K562 (cell line): ENCODE measurements around the gene TMEM245. TPM values are rescaled to one million over a fixed set of nuclear protein-coding genes. Genes with fewer than 3 reads are reported as not detected.

Experiments used
- ATAC-seq: fragments of 200-7000 bp; cut with Tn5 transposase; 3 replicates; pipeline ENCODE4 v1.9.1; 2020; ENCODE audit warnings: moderate library complexity
- BruUV-seq: library from RNA; stranded (reverse); fragments of 400-500 nt; replicated peaks from 2 replicates; lab custom pipeline; 2021; lab: Mats Ljungman, UMichigan
- CTCF ChIA-PET: fragments of 300-600 bp; formaldehyde crosslinking; extraction: SDS; loops from one replicate; lab custom pipeline; 2021; ENCODE audit warnings: low intra/inter-chr PET ratio; lab: Yijun Ruan, JAX
- POLR2A ChIA-PET: fragments of 300-600, 350-650 bp; sonication (Branson Sonifier 250); formaldehyde crosslinking; extraction: SDS; loops from one replicate; lab custom pipeline; 2021; ENCODE audit warnings: antibody characterized with exemption, inconsistent platforms; lab: Yijun Ruan, JAX
- DNase-seq, 4 experiments: peaks; one replicate each; pipeline versions ENCODE4 v3.0.0 to v3.0.0-alpha.2; 2011 to 2018; ENCODE audit warnings: low spot score in 3 of 4, mixed read lengths in 3 of 4; ENCODE audit errors: extremely low read depth in 1 of 4
- FAIRE-seq: peaks from 2 replicates; lab custom pipeline; 2011; peaks lifted over from hg19 to GRCh38; lab: Jason Lieb, UNC
- H2AFZ ChIP-seq: 2 replicates; pipeline ENCODE4 v1.6.0; 2011; ENCODE audit warnings: low read depth, low read length, control low read depth, inconsistent platforms
- H3K27ac ChIP-seq: fragments of 200-600 bp; 3 replicates; pipeline ENCODE4 v1.8.0; 2011; ENCODE audit warnings: low read depth, mild to moderate bottlenecking, control low read depth, inconsistent platforms, low read length, moderate library complexity, mixed read lengths; ENCODE audit errors: extremely low read depth
- H3K27me3 ChIP-seq, 2 experiments: fragments of 300-600 bp in 1 of 2; 2 replicates in 1 of 2; 3 replicates in 1 of 2; pipeline versions ENCODE4 v1.6.0 to v1.8.0; 2011; ENCODE audit warnings: inconsistent platforms in 2 of 2, low read length in 2 of 2, mild to moderate bottlenecking in 1 of 2, mixed read lengths in 1 of 2, moderate library complexity in 1 of 2; ENCODE audit not compliant: control insufficient read depth in 2 of 2, insufficient read depth in 2 of 2
- H3K36me3 ChIP-seq: fragments of 300-600 bp; 3 replicates; pipeline ENCODE4 v1.8.0; 2011; ENCODE audit warnings: mild to moderate bottlenecking, low read length, inconsistent platforms; ENCODE audit not compliant: control insufficient read depth, insufficient read depth
- H3K4me1 ChIP-seq, 2 experiments: fragments of 200-600 bp in 1 of 2; replicated peaks in 1 of 2; 2 replicates in 1 of 2; 3 replicates in 1 of 2; pipeline versions ENCODE4 v1.5.1 to v1.8.0; 2011; ENCODE audit warnings: inconsistent platforms in 2 of 2, low read length in 2 of 2, mild to moderate bottlenecking in 1 of 2, mixed read lengths in 1 of 2, moderate library complexity in 1 of 2; ENCODE audit not compliant: control insufficient read depth in 2 of 2, insufficient read depth in 2 of 2
- H3K4me2 ChIP-seq: 2 replicates; pipeline ENCODE4 v1.6.1; 2011; ENCODE audit warnings: low read length, control low read depth, inconsistent platforms, mixed read lengths; ENCODE audit not compliant: insufficient read depth
- H3K4me3 ChIP-seq: fragments of 200-600 bp; sonication (generic), shearing (Covaris generic); 2 replicates; pipeline ENCODE4 v1.5.1; 2016; ENCODE audit warnings: control low read depth, inconsistent platforms
- H3K79me2 ChIP-seq: fragments of 200-600 bp; 3 replicates; pipeline ENCODE4 v1.8.0; 2011; ENCODE audit warnings: low read length, inconsistent platforms; ENCODE audit not compliant: control insufficient read depth, insufficient read depth
- H3K9ac ChIP-seq, 2 experiments: 2 replicates each; pipeline versions ENCODE4 v1.6.0 to v1.6.1; 2011; ENCODE audit warnings: low read depth in 2 of 2, low read length in 2 of 2, control low read depth in 1 of 2, inconsistent platforms in 1 of 2, mild to moderate bottlenecking in 1 of 2, mixed read lengths in 1 of 2; ENCODE audit not compliant: insufficient read depth in 1 of 2
- H3K9me1 ChIP-seq: one replicate; pipeline ENCODE4 v1.6.0; 2011; ENCODE audit warnings: inconsistent platforms, mild to moderate bottlenecking, low read length, moderate library complexity; ENCODE audit not compliant: control insufficient read depth, insufficient read depth
- H3K9me3 ChIP-seq: replicated peaks from 2 replicates; pipeline ENCODE4 v1.5.1; 2011; ENCODE audit warnings: low read depth, low read length, inconsistent platforms; ENCODE audit not compliant: control insufficient read depth, insufficient read depth
- H4K20me1 ChIP-seq: replicated peaks from 2 replicates; pipeline ENCODE4 v1.6.1; 2011; ENCODE audit warnings: low read length, inconsistent platforms, mixed read lengths; ENCODE audit not compliant: control insufficient read depth, insufficient read depth
- ESRRB ChIP-seq: fragments of 250-450 bp; sonication (Bioruptor Pico); IDR thresholded peaks from 2 replicates; pipeline ENCODE4 v1.5.0; 2020; ENCODE audit warnings: mild to moderate bottlenecking, moderate library complexity, borderline replicate concordance
- KDM1A ChIP-seq, 2 experiments: fragments of 450-650 bp; IDR thresholded peaks; 2 replicates each; pipeline ENCODE4 v1.6.1; 2016; ENCODE audit warnings: mild to moderate bottlenecking in 2 of 2
- RBFOX2 ChIP-seq: fragments of 200-400 bp; formaldehyde crosslinking; IDR thresholded peaks from 2 replicates; pipeline ENCODE4 v1.6.1; 2017; ENCODE audit warnings: low read depth, mild to moderate bottlenecking, low read length, moderate library complexity
- ZNF384 ChIP-seq: IDR thresholded peaks from 2 replicates; pipeline ENCODE4 v1.6.1; 2012; ENCODE audit warnings: low read depth, low read length, improper control_type of control experiment
- in situ Hi-C: fragments of 300-500 bp; cut with MboI; formaldehyde crosslinking; loops from 4 replicates; pipeline ENCODE4 v1.15.0; 2018; ENCODE audit warnings: inconsistent platforms, mixed read lengths
- intact Hi-C: fragments of 100-400 bp; cut with micrococcal nuclease; formaldehyde crosslinking; loops from 2 replicates; pipeline ENCODE4 v1.14.2; 2022
- polyA plus RNA-seq, 8 experiments: library from polyadenylated mRNA; depleted of rRNA in 4 of 8; stranded (reverse) in 5 of 8; unstranded in 3 of 8; fragments of >200 nt; fragmentation: Nextera tagmentation in 2 of 8; fragmentation: Illumina TruSeq in 1 of 8; extraction: Ambion mirVana in 2 of 8; extraction: Trizol in 1 of 8; gene quantifications; 2 replicates each; pipeline versions ENCODE4 v1.2.1 to v1.2.3, GENCODE V29; 2011 to 2014; ENCODE audit warnings: inconsistent platforms in 1 of 8, missing spikeins in 1 of 8
- total RNA-seq, 7 experiments: library from RNA; depleted of rRNA in 6 of 7; stranded (reverse); fragments of >200 nt in 6 of 7; fragmentation: Illumina TruSeq in 2 of 7; extraction: Trizol in 2 of 7; gene quantifications; 2 replicates each; pipeline versions ENCODE4 v1.2.1 to v1.2.3, GENCODE V29; 2011 to 2021; ENCODE audit warnings: low replicate concordance in 1 of 7
- TF ChIP-seq, protein P1 (sequence below): sonication (generic); formaldehyde crosslinking; IDR thresholded peaks from 2 replicates; pipeline ENCODE4 v1.8.1; 2023; ENCODE audit warnings: missing genetic modification reagents, mild to moderate bottlenecking, borderline replicate concordance

The TMEM245 gene
- total and polyA plus RNA-seq, 9 of the 15 experiments (the other 6 are each of a cell fraction or from before 2014, with no cell fraction given): 8.5 to 43.2 (median 24.3) TPM

DNA sequence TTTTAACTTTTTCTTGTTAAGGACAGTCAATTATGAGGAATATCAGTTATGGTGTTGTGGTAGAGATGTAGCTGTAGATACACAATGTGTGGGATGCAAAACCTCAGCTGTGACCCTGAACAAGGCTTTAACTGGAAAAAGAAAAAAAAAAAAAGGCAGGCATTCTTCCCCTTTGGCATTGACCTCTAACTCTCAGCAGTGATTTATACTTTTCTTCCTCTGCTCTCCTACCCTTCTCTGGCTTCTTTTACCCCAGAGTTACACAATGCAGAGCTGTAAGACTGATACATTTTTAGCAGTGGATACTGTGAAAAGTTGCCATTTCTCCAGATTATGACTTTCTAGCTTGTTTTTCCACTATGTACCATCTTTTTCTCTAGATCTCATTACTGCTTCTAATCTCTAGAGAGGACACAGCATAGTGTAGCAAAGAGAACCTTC is 108.5 kb downstream of the TMEM245 start:
- ChIA-PET CTCF (no interaction called here), POLR2A (interaction anchor here (0.6 to 2.9 kb wide), 3 partner anchors 12 to 150 kb away, joined by 4 to 15 read pairs (median 5); no protein-coding TSS in a partner anchor)
- H3K9me1 ChIP-seq: no peaks in the 10 kb centered on the region
- no peak for FAIRE-seq
- 0 out of 2 replicates have a peak, but pooled peaks have one; percentile 6 for TF ChIP-seq RBFOX2
- TF ChIP-seq, protein P1, sequence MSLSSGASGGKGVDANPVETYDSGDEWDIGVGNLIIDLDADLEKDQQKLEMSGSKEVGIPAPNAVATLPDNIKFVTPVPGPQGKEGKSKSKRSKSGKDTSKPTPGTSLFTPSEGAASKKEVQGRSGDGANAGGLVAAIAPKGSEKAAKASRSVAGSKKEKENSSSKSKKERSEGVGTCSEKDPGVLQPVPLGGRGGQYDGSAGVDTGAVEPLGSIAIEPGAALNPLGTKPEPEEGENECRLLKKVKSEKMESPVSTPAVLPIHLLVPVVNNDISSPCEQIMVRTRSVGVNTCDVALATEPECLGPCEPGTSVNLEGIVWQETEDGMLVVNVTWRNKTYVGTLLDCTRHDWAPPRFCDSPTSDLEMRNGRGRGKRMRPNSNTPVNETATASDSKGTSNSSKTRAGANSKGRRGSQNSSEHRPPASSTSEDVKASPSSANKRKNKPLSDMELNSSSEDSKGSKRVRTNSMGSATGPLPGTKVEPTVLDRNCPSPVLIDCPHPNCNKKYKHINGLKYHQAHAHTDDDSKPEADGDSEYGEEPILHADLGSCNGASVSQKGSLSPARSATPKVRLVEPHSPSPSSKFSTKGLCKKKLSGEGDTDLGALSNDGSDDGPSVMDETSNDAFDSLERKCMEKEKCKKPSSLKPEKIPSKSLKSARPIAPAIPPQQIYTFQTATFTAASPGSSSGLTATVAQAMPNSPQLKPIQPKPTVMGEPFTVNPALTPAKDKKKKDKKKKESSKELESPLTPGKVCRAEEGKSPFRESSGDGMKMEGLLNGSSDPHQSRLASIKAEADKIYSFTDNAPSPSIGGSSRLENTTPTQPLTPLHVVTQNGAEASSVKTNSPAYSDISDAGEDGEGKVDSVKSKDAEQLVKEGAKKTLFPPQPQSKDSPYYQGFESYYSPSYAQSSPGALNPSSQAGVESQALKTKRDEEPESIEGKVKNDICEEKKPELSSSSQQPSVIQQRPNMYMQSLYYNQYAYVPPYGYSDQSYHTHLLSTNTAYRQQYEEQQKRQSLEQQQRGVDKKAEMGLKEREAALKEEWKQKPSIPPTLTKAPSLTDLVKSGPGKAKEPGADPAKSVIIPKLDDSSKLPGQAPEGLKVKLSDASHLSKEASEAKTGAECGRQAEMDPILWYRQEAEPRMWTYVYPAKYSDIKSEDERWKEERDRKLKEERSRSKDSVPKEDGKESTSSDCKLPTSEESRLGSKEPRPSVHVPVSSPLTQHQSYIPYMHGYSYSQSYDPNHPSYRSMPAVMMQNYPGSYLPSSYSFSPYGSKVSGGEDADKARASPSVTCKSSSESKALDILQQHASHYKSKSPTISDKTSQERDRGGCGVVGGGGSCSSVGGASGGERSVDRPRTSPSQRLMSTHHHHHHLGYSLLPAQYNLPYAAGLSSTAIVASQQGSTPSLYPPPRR (CRISPR knock-in tag): no peak
- TF ChIP-seq ESRRB (CRISPR knock-in tag): no peak
- TF ChIP-seq KDM1A (IDR thresholded peaks at IDR 0.05): peak; percentile 18 to 51; a peak in 3 of 4 replicates
- peak; percentile 31; the same call in 1 of the 2 replicates for TF ChIP-seq ZNF384
- no TSS peak for BruUV-seq
- intact Hi-C loops: loop anchor here (5.0 kb wide), 3 partner anchors 79 to 121 kb away; partner anchors contain the start of genes ABITRAM, ELP1 and TMEM245
- H3K27ac ChIP-seq: no peak overlapping the region
- DNase-seq: no peak
- no peak overlapping the region for H2AFZ ChIP-seq
- H3K4me2 ChIP-seq: no peak overlapping the region
- no peak for ATAC-seq
- H3K9me3 ChIP-seq: no peaks in the 10 kb centered on the region
- no peak overlapping the region for H3K4me3 ChIP-seq
- peaks cover 20 to 39% of the 10 kb centered on the region in 2 experiments; a peak in 4 of 5 replicates for H3K4me1 ChIP-seq
- H3K36me3 ChIP-seq: peaks cover 11% of the 10 kb centered on the region; the same call in 2 of the 3 replicates
- H3K9ac ChIP-seq: no peak overlapping the region
- no peaks in the 10 kb centered on the region for H3K27me3 ChIP-seq
- in situ Hi-C loops: no loop called here
- peaks cover 56% of the 10 kb centered on the region for H3K79me2 ChIP-seq
- no peaks in the 10 kb centered on the region; the same call in 1 of the 2 replicates for H4K20me1 ChIP-seq
